ENCODE data around the gene SEC16A.

DNA sequence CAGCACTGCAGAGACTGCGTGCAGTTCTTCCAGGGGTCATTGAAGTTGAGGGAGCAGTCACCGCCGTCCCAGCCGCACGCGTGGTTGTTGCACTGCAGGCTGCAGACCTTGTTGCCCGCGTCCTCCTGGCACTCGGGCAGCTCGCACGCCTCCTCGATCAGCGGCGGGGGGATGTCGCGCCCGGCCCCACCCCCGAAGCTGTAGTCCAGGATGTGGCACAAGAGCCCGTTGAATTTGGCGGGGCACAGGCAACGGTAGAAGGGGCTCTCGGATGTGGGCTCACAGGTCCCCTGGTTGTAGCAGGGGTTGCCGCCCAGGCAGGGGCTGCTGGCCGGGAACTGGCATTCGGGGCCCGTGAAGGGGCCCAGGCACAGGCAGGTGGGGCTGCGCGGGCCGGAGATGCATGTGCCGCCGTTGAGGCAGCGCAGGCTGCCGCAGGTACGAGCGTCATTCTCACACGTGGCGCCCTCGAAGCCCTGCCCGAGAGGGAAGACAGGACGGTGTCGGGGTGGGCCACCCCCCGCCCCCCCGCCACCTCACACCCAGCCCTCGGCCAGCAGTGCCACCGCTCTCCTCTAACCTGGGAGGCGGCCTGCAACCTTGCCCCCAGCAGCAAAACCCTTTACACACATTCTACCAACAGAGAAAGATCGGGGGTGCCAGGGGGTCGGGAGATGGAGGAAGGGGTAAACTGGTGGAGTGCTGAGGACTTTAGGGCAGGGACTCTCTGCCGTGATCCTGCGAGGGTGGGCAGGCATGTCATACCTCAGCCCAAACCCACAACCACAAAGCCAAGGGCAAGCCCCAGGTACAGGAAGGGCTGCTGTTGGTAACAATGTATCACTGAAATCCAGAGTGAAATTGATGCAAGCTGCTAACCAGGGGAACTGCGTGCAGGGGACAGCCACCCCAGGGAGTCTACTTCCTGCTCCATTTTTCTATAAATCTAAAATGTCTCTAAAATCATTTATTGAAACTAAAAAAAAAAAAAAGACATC, 22.9 kb upstream of the SEC16A start:
- no peak for TF ChIP-seq POLR2AphosphoS5 (IDR thresholded peaks at IDR 0.05; ENCODE audit: borderline replicate concordance, low read depth, low read length)
- TF ChIP-seq EZH2 (IDR thresholded peaks at IDR 0.05), result no peak

All from SK-N-MC (cell line).